ENCODE measurements around the gene ATF4. TPM values are rescaled to one million over a fixed set of nuclear protein-coding genes. Genes with fewer than 3 reads are reported as not detected.

The ATF4 gene
- total and polyA plus RNA-seq, 3 experiments from 2014 or later = 103 to 758 (median 757) TPM

GRCh38 chr22:39571538-39571937 is 51.2 kb downstream of the ATF4 start:
- ChIA-PET CTCF (no interaction called here), POLR2A (no interaction called here)
- H3K4me1 ChIP-seq (ENCODE audit: insufficient read depth, low read length) = peaks cover 14% of the 10 kb centered on the region
- Mint-ChIP-seq H3K9me3 (no peaks in the 10 kb centered on the region), H3K36me3 (no peaks in the 10 kb centered on the region), H3K27ac (no peak overlapping the region), H3K4me3 (no peak overlapping the region), H3K27me3 (peaks cover 0 to 9% of the 10 kb centered on the region in 2 donors), H3K4me1 (peaks cover 15 to 16% (median 15%) of the 10 kb centered on the region in 3 donors)
- no peak for DNase-seq
- no peaks in the 10 kb centered on the region for H3K36me3 ChIP-seq (ENCODE audit: insufficient read depth, low read length)
- no peak overlapping the region for H3K27ac ChIP-seq (ENCODE audit: low read depth, low read length)
- no peaks in the 10 kb centered on the region for H3K27me3 ChIP-seq (ENCODE audit: insufficient read depth, low read length, poor library complexity, severe bottlenecking)
- no peaks in the 10 kb centered on the region for H3K9me3 ChIP-seq (ENCODE audit: low read length)
- no peak overlapping the region for H3K4me3 ChIP-seq (ENCODE audit: low read length)

Other genes with a start within 250 kb of the ATF4 start
- gene RPL3, start 200.9 kb upstream of the ATF4 start, total RNA-seq = 1,000 to 10,000 TPM; 2,574 to 2,607 TPM
- 3,654 TPM for gene RPL3, start 200.9 kb upstream of the ATF4 start, polyA plus RNA-seq
- gene SYNGR1, start 170.6 kb upstream of the ATF4 start, total RNA-seq = 1 to 10 TPM; 2.4 to 2.9 TPM
- gene SYNGR1, start 170.6 kb upstream of the ATF4 start, polyA plus RNA-seq = 10.1 TPM
- 10 to 100 TPM; 19.9 to 21.0 TPM for gene TAB1, start 120.8 kb upstream of the ATF4 start, total RNA-seq
- gene TAB1, start 120.8 kb upstream of the ATF4 start, polyA plus RNA-seq = 4.1 TPM
- under 1 TPM; 0.27 to 0.37 TPM for gene MGAT3, start 63.5 kb upstream of the ATF4 start, total RNA-seq
- gene MGAT3, start 63.5 kb upstream of the ATF4 start, polyA plus RNA-seq = 0.03 TPM
- gene MIEF1, start 18.3 kb upstream of the ATF4 start, total RNA-seq = 10 to 100 TPM; 59.9 to 60.9 TPM
- 29.4 TPM for gene MIEF1, start 18.3 kb upstream of the ATF4 start, polyA plus RNA-seq
- 100 to 1,000 TPM; 158 to 160 TPM for gene RPS19BP1, start 12.2 kb downstream of the ATF4 start, total RNA-seq
- 128 TPM for gene RPS19BP1, start 12.2 kb downstream of the ATF4 start, polyA plus RNA-seq
- 1 to 10 TPM; 4.6 TPM for gene CACNA1I, start 50.2 kb downstream of the ATF4 start, total RNA-seq
- gene CACNA1I, start 50.2 kb downstream of the ATF4 start, polyA plus RNA-seq = 0.71 TPM